ENCODE results near the gene JAKMIP3.
"Not testable (repeated sequence)": the region's sequence is repeated elsewhere in the genome, so short reads cannot be mapped to it uniquely, and the experiment has no call there.

Gene JAKMIP3

DNA sequence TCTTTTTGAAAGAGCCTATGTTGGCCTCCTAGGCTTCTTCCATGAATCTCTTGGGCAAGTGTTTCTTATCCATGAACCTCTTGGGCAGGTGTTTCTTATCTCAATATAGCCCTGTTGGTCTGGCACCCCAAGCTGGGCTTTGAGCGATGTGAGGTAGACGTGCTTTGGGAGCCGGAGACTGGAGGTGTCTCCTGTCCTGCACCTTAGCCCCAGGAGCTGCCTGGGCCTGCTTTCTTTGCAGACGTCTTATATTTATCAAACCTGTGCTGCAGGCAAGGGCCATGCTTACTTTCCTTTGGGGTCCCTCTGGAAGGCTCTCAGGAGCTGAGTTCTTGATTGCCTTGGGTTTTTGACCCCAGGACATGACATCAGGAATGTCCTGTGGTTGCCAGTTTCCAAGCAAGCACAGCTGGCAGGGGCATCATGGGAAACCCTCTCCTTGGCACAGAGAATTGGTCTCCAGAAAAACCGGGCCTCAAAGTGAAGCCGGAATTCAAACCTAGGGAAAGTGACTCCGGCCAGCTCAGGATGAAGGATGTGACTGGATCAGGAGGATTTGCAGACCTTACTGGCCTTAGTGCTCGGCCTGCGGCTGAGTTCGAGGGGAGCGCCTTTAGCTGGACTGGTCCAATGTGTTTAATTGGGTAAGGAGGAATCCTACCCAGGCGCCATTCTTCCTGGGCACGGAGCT lies 2.8 kb downstream of the JAKMIP3 start:
- DNase-seq = no peak

DNA sequence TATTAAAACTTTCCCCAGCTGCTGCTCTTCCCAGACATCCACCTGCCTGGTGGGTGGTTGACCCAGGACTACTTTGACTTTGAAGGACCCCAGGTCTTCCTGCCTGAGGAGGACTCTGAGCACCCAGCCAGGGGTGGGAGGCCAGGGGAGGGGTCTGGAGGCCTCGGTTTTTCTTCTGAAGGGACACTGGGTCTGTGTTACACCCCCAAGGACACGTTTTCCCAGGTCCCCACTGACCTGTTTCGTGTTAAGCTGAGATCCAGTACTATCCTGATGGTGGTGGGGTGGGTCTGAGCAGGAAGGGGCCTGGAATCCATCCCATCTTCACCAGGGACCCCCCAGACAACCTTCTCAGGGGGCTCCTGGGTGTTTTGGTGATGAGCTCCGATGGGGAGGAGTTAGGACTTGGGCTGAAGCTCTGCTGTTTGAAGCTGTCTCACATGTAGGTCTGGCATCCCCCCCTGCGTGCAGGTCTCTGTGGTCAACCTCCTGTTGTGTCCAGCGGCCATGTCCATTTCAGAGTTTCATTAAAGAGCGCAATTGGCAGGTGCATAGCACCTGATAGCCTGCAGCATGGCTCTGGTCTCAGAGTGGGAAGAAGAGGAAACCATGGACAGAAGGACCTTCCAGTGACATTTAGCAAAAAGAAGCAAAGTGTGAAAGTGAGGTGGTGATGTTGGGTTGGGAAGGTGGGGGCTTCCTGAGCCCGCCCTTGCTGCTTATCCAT lies 3.5 kb downstream of the JAKMIP3 start:
- no peak for DNase-seq

DNA sequence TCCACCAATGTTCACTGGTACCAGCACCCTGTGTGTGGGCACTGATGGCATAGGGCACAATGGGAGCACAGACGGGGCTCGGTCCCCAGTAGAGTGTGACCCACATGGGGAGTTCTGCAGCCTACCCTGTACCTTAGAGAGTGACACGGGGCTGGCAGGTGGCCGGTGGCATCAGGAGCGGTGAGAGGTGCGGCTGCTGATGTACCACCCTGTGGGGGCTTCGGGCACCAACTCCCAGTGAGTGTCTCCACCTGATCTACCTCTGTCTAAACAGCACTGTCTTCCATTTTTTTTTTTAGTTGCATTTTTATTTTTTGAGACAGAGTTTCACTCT lies 4.1 kb downstream of the JAKMIP3 start:
- DNase-seq = no peak

DNA sequence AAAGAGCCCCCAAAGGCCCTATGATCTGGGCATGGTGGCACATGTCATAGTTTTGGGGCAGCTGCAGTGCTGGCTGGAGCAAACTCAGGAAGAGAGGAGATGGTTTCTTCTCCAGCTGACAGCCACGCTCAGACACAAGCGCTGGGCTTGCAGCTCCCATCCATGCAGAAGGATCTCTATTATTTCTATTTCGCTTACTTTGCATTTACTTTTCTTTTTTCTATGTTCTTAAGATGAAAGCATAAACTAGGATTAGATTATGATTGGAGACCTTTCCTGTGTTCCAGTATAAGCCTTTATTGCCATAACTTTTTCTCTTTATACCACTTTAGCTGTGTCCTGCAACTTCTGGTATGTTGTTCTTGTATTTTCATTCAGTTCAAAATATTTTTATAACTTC lies 5.0 kb downstream of the JAKMIP3 start:
- DNase-seq = no peak

DNA sequence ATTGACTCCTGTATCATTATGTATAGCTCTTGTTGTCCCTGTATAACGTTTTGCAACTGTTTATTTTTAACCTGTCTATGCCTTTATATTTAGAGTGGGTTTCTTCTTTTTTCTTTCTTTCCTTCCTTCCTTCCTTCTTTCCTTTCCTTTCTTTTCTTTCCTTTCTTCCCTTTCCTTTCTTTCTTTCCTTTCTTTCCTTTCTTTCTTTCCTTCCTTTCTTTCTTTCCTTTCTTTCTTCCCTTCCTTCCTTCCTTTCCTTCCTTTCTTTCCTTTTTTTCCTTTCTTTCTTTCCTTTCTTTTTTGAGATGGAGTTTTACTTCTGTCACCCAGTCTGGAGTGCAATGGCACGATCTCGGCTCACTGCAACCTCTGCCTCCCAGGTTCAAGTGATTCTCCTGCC lies 5.9 kb downstream of the JAKMIP3 start:
- no peak for DNase-seq

DNA sequence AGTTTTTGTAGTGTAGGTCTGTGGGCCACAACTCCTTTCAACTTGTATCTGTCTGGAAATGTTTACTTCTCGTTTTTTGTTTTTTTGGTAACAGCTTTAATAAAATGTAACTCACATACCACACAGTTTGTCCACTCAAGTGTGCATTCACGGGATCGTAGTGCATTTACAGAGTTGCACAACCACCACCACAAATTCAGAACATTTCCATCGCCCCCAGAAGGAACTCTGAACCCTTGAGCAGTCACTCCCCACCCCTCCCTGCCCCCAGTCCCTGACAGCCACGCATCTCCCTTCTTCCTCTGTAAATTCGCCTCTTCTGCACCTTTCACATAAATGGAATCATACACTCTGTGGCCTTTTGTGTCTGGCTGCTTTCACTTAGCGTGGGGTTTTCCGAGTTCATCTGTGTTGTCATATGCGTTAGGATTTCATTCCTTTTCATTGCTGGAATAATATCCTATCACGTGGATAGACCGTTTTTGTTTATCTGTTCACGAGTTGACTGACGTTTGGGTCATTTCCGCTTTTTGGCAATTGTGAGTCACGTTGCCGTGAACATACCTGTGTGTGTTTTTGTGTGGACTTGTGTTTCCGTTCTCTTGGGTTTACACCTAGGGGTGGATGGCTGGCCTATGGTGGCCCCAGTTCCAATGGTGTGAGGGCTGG lies 10.3 kb downstream of the JAKMIP3 start:
- DNase-seq = no peak

DNA sequence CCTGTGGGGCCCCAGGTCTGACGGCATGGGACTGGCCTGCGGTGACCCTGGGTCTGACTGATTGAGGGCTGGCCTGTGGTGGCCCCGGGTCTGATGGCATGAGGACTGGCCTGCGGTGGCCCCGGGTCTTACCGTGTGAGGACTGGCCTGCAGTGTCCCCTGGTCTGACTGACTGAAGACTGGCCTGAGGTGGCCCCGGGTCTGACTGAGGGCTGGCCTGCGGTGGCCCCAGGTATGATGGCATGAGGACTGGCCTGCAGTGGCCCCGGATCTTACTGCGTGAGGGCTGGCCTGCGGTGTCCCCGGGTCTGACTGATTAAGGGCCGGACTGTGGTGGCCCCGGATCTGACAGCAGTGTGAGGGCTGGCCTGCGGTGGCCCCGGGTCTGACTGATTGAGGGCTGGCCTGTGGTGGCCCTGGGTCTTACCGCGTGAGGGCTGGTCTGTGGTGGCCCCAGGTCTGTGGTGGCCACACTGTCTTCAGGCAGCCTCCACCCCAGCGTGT lies 10.9 kb downstream of the JAKMIP3 start:
- no peak for DNase-seq

DNA sequence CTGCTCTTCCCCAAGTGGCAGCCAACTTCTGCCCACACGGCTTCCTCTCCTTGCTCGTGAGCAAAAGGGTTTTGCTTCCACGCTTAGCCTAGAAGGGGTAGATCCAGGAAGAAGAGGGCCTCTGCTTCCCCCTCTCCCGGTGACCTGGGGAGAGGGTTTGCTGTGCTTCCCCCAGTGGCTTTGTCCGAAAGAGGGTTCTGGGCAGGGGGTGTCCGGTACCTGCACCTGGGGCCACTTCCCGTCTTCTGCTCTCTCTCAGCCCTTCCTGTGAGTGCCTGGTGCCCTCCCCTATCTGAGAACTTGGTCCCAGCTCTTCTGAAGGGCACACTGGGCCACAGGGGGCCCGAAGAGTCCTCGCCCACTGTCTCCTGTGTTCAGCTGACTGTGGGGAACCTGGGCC lies 11.3 kb downstream of the JAKMIP3 start:
- DNase-seq = no peak

DNA sequence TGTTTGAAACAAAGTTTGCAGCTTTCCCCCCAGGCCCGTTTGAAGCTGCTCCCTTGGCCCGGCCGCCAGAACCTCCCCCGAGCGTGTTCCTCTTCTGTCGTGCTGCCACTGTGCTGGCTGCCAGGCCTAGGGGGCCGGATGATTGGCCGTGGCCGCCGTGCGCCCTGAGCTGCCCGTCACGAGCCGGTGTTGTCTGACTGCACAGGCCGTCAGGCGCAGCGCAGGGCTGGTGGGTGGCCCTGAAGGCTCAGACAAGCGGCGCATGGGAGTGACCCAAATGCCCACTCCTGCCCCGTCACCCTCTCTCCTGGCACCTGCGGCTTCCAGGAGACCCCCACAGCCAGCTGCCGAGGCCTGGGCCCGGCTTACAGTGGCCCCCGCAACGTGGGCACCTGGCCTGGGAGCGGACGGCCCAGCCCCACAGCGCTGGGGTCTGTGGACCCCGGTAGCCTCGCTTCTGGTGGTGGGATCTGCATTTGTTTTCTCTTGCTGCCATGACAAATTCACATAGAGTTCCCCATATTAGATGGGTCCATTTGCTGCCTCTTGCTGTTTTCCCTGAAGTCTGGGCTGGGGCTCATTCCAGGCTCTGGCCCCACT lies 13.1 kb downstream of the JAKMIP3 start:
- DNase-seq = no peak

DNA sequence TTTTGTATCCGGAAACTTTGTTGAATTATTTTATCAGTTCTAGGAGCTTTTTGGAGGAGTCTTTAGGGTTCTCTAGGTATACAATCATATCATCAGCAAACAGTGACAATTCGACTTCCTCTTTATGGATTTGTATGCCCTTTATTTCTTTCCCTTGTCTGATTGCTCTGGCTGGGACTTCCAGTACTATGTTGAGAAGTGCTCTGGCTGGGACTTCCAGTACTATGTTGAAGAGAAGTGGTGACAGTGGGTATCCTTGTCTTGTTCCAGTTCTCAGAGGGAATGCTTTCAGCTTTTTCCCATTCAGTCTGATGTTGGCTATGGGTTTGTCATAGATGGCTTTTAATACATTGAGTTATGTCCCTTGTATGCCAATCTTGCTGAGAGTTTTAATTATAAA lies 18.6 kb downstream of the JAKMIP3 start:
- DNase-seq = not testable (repeated sequence)

DNA sequence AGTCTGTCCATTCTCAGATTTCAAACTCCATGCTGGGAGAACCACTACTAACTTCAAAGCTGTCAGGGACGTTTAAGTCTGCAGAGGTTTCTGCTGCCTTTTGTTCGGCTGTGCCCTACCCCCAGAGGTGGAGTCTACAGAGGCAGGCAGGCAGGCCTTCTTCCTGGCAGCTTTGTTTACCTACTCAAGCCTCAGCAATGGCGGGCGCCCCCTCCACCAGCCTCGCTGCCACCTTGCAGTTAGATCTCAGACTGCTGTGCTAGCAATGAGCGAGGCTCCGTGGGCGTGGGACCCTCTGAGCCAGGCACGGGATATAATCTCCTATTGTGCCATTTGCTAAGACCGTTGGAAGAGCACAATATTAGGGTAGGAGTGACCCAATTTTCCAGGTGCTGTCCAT lies 27.5 kb downstream of the JAKMIP3 start:
- not testable (repeated sequence) for DNase-seq

DNA sequence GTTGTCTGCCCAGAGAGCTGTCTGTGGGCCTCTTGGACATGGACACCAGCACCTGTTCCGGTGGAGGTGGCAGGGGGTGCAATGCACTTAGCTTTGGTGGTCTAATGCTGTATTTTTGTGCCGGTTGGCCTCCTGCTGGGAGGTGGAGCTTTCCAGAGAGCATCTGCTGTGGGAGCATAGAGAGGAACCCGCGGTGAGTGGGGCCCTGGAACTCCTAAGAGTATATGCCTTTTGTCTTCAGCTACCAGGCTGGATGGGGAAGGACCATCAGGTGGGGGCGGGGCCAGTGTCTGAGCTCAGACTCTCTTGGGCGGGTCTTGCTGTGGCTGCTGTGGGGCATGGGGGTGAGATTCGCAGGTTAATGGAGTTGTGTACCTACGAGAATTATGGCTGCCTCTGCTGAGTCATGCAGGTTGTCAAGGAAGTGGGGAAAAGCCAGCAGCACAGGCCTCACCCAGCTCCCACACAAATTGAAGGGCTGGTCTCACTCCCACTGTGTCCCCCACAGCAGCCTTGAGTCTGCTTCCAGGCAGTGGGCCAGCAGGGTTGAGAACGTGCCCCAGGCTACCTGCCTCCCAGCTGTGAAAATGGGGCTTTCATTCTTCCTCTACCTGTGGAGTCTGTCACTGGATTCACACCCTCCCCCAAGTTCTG lies 29.0 kb downstream of the JAKMIP3 start:
- no peak for DNase-seq

DNA sequence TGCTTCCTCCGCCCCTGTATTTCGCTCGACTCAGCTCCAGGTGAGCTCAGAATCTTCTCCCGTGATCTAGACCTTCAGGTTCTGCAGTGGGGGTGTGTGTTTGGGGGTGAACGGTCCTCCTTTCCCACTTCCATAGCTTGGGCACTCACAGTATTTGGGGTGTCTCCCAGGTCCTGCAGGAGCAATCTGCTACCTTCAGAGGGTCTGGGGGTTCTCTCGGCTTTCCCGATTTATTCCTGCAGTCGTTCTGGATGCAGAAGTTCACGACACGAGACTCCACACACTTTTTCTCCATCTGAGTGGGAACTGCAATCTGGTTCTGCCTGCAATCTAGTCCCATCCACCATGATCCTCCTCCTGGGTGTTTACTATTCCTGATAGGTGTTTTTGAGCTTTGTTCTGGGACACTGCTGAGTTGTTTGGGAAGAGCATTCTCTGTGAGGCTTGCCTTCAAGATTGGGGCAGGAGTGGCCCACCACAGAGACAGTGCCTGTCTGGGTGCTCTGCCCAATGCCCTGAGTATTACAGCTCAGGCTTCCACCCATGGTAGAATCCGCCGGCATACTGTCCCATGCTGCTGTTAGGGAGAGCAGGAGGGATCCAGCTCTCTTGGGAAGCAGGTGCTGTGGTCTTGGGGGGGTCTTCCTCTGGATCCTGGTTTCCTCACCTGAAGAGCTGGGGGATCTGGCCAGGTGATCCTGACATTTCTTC lies 29.8 kb downstream of the JAKMIP3 start:
- DNase-seq = no peak

DNA sequence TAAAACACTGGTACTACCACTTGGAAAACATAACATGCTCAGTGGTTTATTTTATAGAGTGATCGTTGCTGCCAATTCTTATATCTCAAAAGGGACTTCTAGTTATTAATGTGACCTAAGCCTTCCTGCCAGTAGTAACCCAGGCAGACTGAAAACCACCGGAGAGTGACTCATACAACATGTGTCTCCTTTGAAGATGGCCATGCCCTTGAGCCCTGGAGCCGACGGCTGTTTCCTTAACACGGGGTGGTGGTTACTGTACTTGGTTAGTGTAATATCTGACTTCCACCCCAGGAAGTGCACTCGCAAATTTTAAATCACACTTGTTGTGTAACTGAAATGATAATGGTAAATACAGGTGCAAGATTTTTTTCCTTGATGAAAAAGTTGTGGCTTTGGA lies 30.5 kb downstream of the JAKMIP3 start:
- no peak for DNase-seq

DNA sequence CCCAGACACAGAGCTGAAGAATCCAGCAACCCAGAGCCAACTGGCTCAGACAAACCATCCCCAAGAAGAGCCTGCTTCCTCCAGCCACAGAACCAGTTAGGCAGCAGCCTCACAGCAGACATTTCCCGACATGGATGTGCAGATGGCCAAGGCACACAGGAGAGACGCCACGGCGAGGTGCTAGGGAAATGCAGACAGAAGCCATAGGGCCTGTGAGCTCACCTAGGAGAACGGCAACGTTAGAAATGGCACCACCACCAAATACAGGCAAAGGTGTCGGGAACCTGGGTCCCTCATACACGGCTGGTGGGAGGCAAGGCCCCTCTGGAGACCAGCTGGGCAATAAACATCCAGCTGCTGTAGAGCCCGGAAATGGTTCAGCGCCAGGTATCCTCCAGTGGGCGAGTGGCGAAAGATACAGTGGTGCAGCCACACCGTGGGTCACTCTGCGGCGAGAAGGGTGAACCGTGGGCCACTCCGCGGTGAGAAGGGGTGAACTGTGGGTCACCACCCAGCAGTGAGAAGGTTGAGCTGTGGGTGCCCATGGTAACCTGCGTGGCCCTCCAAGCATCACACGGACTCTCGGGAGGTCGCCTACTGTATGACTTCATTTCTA lies 31.2 kb downstream of the JAKMIP3 start:
- DNase-seq = no peak

DNA sequence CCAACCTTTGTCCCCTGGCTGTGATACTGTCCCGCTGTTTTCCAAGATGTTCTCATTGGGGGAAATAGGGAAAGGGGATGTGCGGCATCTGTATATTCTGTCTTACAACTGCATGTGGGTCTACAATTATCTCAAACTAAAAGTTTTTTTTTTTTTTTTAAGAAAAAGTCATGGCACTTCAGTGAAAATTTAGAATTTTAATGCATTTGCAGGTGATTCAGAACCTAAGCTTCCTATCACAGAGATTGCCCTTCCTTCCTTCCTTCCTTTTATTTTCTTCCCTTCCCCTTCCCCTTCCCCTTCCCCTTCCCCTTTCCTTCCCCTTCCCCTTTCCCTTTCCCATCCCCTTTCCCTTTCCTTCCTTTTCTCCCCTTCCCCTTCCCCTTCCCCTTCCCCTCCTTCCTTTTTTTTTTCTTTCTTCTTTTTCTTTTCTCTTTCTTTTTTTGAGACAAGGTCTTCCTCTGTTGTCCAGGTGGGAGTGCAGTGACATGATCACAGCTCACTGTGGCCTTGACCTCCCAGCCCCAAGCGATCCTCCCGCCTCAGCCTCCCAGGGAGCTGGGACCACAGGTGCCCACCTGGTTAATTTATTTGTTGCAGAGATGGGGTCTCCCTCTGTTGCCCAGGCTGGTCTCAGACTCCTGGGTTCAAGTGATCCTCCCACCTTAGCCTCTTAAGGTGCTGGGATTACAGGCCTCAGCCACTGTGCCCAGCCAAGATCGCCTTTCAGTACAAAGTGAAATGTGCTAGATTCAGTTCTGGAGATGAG lies 32.0 kb downstream of the JAKMIP3 start:
- DNase-seq = no peak

DNA sequence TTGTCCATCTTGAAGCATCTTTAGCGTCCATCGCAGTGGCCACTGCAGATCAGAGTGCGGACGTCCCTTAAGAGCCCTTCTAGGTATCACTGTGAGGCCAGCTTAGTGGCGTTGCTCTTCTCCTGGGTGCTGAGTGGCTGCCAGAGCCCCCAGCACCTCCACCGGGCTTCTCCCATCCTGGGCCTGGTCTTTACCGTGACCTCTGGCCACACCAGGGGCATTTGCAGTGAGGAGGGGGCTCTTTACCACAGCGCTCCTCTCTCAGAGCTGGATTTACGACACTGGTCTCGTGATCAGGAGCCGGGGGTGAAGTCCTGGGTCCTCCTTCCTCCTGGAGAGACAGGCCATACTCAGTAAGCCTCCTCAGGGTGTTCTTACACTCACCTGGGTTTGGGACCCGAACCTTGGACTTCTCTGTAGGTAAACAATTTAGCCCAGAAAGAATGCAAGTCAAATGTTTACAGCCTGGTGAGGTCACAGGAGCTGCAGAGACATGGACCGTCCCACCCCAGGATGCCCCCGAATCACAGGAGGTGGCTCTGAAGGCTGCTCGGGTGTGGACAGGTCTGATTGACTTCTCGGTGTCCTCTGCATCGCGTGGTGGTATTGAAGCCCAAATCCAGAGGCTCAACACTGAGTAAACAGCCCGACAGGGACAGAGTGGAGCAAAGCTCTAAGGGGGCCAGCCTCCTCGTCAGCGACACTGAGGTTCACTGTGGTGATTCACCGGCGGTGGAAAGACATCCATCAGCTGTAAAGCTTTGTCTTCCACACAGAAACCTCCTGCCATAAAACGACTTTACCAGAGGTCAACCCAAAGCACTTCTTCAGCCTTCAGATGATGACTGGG lies 33.0 kb downstream of the JAKMIP3 start:
- DNase-seq = no peak

DNA sequence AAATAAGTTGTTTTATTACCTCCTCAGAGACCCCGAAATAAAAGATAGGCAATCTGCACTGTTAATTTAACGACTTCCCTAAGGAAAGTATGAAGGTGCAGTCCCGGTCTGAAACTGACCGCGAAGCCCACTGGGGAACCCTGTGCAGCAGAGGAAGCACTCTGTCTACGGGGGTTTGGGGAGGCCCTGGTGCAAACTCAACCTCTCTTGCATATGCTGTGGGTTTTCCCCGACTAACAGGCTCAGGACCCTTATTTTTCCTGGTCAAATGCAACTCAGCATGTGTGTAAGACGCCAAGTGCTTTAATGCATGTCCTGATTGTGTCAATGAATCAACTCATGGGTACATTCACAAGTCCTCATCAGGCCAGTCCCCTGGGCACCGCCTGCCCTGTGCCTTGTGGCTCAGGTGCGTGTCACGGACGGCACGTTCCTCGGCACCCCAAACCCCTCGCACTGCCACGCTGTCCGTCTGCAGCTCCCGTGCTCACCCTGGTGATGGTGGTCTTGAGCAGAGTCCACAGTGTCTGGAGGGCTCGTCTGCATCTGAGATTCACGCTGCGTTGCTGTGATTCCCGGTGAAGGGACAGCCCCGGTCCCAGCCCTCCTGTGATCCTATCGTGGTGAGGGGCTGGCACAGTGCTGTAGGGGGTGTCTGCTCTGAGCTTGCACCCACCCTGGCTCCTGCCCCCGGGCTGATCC lies 33.8 kb downstream of the JAKMIP3 start:
- no peak for DNase-seq

DNA sequence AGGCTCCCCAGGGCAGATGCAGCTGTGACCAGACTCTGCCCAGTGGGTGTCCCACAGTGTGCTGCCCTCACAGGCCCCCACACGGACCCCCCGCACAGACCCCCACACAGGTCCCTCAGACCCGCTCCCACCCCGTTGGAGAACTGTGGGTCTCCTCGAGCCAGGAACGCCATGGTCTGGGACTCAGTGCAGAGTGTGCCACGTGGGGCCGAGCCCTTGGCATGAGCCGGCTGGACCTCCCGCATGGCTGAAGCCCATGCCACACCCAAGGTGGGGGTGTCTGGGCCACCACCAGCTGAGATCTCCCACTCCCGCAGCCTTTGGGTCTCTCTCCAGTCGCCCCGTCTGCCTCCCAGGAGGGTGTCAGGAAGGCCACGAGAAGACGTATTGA lies 34.3 kb downstream of the JAKMIP3 start:
- DNase-seq = no peak
